HL-60 (cell line): ENCODE data around the gene ISG20.

Experiments
- DNase-seq, 2 experiments: peaks; one replicate each; pipeline ENCODE4 v3.0.0-alpha.2; 2010 to 2020; ENCODE audit warnings: low read depth in 1 of 2, low spot score in 1 of 2
- H3K27ac ChIP-seq: fragments of 250-450 bp; sonication (Bioruptor Pico); replicated peaks from 2 replicates; pipeline ENCODE4 v1.5.1; 2020; ENCODE audit warnings: mild to moderate bottlenecking, moderate library complexity
- H3K27me3 ChIP-seq: fragments of 250-450 bp; sonication (Bioruptor Pico); 2 replicates; pipeline ENCODE4 v1.5.1; 2021; ENCODE audit warnings: mild to moderate bottlenecking, moderate library complexity; ENCODE audit not compliant: insufficient read depth, poor library complexity, severe bottlenecking
- H3K4me3 ChIP-seq: replicated peaks from 2 replicates; pipeline ENCODE4 v1.5.1; 2011; ENCODE audit warnings: mild to moderate bottlenecking, control low read depth, low read length; ENCODE audit not compliant: insufficient read depth
- GABPA ChIP-seq: IDR thresholded peaks from 2 replicates; pipeline ENCODE4 v1.6.1; 2012; ENCODE audit warnings: low read depth
- POLR2AphosphoS5 ChIP-seq: IDR thresholded peaks from 2 replicates; pipeline ENCODE4 v1.6.1; 2012; ENCODE audit warnings: low read depth
- SPI1 ChIP-seq: IDR thresholded peaks from 2 replicates; pipeline ENCODE4 v1.6.1; 2012; ENCODE audit warnings: low read depth, mild to moderate bottlenecking, borderline replicate concordance
- TF ChIP-seq, protein P1 (sequence below): IDR thresholded peaks from one replicate; pipeline ENCODE4 v1.5.1; 2011; ENCODE audit warnings: low read length, control low read depth, inconsistent platforms; ENCODE audit not compliant: insufficient read depth
- TF ChIP-seq, protein P2 (sequence below): IDR thresholded peaks from 2 replicates; pipeline ENCODE4 v1.6.1; 2012; ENCODE audit warnings: low read depth; ENCODE audit not compliant: insufficient replicate concordance

The ISG20 gene

DNA sequence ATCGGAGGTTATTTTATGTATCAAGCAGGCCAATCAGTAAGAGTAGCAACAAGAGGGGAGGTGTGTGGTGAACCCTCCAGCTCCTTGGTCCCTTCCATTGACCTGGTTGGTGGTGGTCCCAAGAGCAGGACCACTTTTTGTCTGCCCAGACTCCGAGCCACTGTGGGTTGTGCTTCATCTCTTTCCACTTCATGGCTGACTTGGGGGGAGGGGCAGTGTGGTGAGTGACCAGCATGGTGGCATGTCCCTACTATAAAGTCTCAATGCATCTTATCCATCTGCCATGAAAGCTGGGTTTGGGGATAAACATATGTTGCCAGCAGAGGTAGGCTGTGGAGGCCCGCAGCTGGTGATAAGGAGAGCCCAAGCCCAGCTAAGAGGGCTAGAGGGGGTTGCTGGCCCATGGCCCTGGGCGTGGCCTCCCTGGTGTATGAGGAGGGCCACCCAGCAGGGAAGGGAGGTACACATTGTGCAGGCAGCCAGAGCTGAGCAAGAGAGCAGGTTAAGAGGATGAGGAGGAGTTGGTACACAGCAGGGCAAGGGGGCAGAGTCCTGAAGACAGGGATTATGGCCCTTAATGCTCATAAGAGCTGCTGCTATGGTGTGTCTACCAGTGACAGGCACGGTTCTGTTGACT, 10.7 kb upstream of the ISG20 start:
- Histone ChIP-seq H3K4me3 (no peak overlapping the region), H3K27ac (no peak overlapping the region), H3K27me3 (no peaks in the 10 kb centered on the region)
- DNase-seq, result no peak
- no peak; the same call in 1 of the 2 replicates for TF ChIP-seq POLR2AphosphoS5
- TF ChIP-seq SPI1, result no peak
- TF ChIP-seq, protein P1, sequence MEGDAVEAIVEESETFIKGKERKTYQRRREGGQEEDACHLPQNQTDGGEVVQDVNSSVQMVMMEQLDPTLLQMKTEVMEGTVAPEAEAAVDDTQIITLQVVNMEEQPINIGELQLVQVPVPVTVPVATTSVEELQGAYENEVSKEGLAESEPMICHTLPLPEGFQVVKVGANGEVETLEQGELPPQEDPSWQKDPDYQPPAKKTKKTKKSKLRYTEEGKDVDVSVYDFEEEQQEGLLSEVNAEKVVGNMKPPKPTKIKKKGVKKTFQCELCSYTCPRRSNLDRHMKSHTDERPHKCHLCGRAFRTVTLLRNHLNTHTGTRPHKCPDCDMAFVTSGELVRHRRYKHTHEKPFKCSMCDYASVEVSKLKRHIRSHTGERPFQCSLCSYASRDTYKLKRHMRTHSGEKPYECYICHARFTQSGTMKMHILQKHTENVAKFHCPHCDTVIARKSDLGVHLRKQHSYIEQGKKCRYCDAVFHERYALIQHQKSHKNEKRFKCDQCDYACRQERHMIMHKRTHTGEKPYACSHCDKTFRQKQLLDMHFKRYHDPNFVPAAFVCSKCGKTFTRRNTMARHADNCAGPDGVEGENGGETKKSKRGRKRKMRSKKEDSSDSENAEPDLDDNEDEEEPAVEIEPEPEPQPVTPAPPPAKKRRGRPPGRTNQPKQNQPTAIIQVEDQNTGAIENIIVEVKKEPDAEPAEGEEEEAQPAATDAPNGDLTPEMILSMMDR, result no peak
- TF ChIP-seq, protein P2, sequence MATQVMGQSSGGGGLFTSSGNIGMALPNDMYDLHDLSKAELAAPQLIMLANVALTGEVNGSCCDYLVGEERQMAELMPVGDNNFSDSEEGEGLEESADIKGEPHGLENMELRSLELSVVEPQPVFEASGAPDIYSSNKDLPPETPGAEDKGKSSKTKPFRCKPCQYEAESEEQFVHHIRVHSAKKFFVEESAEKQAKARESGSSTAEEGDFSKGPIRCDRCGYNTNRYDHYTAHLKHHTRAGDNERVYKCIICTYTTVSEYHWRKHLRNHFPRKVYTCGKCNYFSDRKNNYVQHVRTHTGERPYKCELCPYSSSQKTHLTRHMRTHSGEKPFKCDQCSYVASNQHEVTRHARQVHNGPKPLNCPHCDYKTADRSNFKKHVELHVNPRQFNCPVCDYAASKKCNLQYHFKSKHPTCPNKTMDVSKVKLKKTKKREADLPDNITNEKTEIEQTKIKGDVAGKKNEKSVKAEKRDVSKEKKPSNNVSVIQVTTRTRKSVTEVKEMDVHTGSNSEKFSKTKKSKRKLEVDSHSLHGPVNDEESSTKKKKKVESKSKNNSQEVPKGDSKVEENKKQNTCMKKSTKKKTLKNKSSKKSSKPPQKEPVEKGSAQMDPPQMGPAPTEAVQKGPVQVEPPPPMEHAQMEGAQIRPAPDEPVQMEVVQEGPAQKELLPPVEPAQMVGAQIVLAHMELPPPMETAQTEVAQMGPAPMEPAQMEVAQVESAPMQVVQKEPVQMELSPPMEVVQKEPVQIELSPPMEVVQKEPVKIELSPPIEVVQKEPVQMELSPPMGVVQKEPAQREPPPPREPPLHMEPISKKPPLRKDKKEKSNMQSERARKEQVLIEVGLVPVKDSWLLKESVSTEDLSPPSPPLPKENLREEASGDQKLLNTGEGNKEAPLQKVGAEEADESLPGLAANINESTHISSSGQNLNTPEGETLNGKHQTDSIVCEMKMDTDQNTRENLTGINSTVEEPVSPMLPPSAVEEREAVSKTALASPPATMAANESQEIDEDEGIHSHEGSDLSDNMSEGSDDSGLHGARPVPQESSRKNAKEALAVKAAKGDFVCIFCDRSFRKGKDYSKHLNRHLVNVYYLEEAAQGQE, result no peak
- TF ChIP-seq GABPA, result no peak

GRCh38 chr15:88629071-88629470, 9.7 kb upstream of the ISG20 start:
- H3K4me3 ChIP-seq, result no peak overlapping the region
- TF ChIP-seq, protein P1, result no peak
- TF ChIP-seq POLR2AphosphoS5 (no peak), GABPA (no peak), SPI1 (no peak)
- TF ChIP-seq, protein P2, result no peak
- H3K27ac ChIP-seq, result no peak overlapping the region
- no peaks in the 10 kb centered on the region for H3K27me3 ChIP-seq
- DNase-seq, result no peak

GRCh38 chr15:88630141-88630721, 8.6 kb upstream of the ISG20 start:
- Histone ChIP-seq H3K4me3 (no peak overlapping the region), H3K27me3 (no peaks in the 10 kb centered on the region), H3K27ac (no peak overlapping the region)
- TF ChIP-seq, protein P1, result no peak
- TF ChIP-seq GABPA, result no peak
- TF ChIP-seq SPI1, result no peak
- TF ChIP-seq, protein P2, result no peak
- TF ChIP-seq POLR2AphosphoS5, result no peak
- DNase-seq, result no peak
